GM12873 (cell line): ENCODE measurements around the gene CRYBG3.

Source experiments
- CTCF ChIP-seq: IDR thresholded peaks from 2 replicates; pipeline ENCODE4 v1.5.1; 2012; ENCODE audit warnings: low read depth, mild to moderate bottlenecking, moderate library complexity, low read length, control low read depth; ENCODE audit not compliant: insufficient read depth; ENCODE audit errors: missing control alignments

The CRYBG3 gene

GRCh38 chr3:97883736-97884135 lies 61.9 kb downstream of the CRYBG3 start:
- no peak for TF ChIP-seq CTCF

GRCh38 chr3:97884586-97885123 lies 62.8 kb downstream of the CRYBG3 start:
- no peak for TF ChIP-seq CTCF

DNA sequence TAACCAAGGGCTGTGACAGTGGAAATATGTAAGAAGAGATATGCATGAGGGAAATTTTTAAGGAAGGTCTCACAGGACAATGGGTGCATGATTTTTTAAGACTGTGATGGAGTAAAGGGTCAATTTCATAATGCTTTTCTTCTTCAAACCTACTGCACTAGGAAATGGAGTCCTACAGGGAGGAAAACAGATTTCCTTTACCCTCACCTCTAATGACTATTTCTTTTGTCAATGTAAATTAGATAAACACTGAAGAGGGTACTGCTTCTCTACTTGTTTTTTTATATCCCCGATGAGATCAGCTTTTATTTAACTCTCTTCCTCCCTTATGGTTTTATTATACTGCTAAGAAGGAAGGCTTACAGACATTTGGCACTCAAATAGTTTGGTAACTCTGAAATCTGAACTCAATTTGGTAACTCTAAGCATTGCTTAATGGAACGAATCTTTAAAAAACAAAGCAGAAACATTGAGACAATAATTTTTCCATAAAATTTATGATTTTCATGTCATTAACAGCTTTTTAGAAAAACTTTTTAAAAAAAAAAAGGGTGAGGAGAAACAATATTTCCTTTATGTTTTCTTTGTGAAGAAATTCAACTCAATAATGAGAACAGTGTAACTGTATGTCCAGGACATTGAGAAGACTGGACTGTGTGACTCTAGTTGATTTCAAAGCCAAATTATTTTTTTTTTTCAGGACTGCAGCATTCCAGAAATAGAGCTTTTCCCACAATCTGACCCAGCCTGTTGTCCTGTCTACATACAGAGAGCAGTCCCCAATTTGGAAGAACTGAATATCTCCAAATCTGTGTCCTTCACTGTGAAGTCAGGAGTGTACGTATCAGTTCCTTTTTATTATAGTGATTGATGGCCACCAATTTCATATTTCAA lies 64.4 kb downstream of the CRYBG3 start:
- TF ChIP-seq CTCF = no peak

DNA sequence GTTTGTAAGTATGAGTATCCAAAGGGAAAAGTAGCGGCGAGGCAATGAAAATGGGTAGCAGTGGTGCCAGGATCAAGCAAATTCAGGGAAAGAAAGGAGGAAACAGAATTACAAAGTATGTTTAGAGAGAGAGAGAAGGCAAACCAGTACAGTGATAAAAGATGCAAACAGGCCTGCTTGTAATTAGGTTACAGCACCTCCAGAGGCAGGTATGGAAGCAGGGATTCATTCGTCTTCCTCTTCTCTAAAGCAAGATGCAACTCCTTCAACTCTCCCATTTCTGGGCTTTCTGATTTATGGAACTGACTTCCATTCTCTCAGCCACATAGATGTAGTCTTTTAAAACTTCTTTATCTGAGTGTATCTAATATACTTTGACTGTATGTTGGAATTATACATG lies 68.0 kb downstream of the CRYBG3 start:
- no peak for TF ChIP-seq CTCF

- TF ChIP-seq CTCF = no peak
Observed at GRCh38 chr3:97892852-97893251, 71.0 kb downstream of the CRYBG3 start.

DNA sequence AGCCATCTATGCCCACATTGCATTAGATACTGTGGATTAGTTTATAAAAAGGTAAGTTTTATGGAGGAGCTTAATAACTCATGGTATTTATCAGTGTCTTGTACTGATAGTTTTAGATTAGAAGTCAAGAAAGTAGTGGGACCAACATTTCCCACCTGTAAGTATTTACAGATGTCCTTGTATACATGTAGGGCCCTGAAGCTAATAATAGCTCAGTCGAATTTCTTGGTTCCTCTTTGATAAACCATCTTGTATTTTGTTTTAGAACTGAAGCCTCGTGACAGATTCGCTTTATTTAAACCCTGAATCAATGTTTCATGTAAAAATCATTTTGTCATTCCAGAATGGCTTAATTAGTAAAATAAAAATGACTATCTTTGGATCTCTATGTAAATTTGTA lies 73.4 kb downstream of the CRYBG3 start:
- TF ChIP-seq CTCF = no peak

GRCh38 chr3:97896129-97896528 lies 74.3 kb downstream of the CRYBG3 start:
- no peak for TF ChIP-seq CTCF
